ENCODE data around the gene TSPEAR.
A peak's percentile ranks its signal among the peaks of the same experiment; 100 is the strongest.

The TSPEAR gene

DNA sequence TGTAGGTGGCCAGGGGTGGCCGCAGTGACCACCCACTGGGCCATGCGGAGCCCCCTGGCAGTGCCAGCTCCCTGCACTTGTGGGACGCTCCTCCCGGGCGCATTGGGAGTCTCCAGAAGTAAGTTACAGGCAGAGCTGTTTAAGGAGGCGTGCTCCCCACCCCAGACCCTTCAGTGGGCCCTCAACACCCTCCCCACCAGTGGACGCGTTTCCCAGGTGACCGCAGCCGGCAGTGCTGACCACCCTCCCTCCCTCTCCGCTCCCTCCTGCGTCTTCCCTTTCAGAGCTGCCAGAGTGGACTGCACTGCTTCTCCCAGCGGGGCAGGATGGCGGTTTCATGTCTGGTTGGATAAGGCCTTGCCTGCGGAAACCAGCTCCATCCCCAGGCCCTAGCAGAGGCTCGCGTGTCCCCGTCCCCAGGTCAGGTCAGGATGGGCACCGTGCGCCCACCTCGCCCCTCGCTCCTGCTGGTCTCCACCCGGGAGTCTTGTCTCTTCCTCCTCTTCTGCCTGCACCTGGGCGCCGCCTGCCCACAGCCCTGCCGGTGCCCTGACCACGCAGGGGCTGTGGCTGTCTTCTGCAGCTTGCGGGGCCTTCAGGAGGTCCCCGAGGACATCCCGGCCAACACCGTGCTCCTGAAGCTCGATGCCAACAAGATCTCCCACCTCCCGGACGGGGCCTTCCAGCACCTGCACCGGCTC, 255.0 kb downstream of the TSPEAR start:
- no peak for DNase-seq

DNA sequence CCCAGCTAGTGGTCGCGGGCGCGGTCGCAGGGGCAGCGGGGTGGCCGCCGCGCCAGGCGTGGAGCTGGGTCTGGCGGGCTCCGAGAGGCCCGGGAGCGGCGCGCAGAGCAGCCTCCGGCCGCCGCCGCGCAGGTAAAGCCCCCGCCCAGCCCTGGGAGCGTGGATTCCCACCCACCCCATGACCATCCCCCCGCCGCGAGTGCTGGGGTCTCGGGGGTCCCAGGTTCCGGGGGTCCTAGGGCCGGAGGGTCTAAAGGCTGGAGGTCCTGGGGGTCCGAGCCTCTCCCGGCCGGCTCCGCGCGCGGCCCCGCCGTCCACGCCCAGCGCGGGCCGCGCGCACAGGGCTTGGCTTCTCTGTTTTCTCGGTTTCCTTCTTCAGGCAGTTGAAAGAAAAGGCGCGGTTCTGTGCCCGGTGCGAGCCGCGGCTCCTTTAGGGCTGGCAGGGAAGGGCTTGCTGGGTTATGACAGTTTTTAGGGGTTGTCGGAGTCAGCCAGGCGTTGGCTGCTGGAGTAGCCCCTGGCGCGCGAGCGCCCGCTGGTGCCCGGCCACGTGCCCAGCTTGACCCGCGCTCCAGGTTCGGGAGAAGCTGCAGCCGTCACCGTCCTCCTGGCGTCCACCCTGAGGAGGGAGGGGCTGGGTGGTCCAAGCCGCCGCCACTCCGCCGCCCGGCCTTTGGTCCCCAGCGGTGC, 255.7 kb downstream of the TSPEAR start:
- DNase-seq, result no peak

- DNase-seq, result peak; percentile 67
Observed at GRCh38 chr21:44454747-44455523, 256.4 kb downstream of the TSPEAR start, which contains the start of gene LRRC3. Gene LRRC3 (plus strand): TSS chr21:44455510. CDS start chr21:44456645, 1,135 bp downstream.

GRCh38 chr21:44454058-44454457, 257.3 kb downstream of the TSPEAR start:
- no peak for DNase-seq

DNA sequence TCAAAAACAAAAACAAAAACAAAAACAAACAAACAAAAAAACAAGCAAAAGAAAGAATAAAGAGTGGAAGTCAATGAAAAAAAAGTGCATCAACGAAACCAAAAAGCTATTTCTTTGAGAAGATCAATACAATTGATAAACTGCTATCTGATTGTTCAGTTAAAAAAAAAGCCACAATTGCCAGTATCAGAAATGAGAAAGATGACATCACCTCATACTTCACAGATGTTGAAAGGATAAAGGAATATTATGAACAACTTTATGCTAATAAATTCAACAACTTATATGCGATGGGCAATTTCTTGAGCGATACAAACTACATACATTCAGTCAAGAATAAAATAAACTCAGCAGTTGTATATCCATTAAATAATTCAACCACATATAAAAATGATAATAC, 258.3 kb downstream of the TSPEAR start:
- no peak for DNase-seq

GRCh38 chr21:44450999-44451398, 260.4 kb downstream of the TSPEAR start:
- no peak for DNase-seq

GRCh38 chr21:44450402-44450801, 261.0 kb downstream of the TSPEAR start:
- no peak for DNase-seq

- DNase-seq, result no peak
Observed at GRCh38 chr21:44449473-44450363, 261.7 kb downstream of the TSPEAR start.

- no peak for DNase-seq
Observed at GRCh38 chr21:44448651-44449131, 262.7 kb downstream of the TSPEAR start.

Data from activated gamma-delta T cell (primary cell).